ENCODE results near the gene PTPRE.

PTPRE gene

GRCh38 chr10:127982601-127983000 lies 75.7 kb downstream of the PTPRE start:
- Histone ChIP-seq H3K9ac (ENCODE audit: low read length) (no peak overlapping the region), H3K4me3 (ENCODE audit: low read length) (no peak overlapping the region), H3K4me2 (ENCODE audit: low read length) (no peak overlapping the region), H3K9me3 (ENCODE audit: insufficient read depth, low read length) (no peaks in the 10 kb centered on the region), H2AFZ (ENCODE audit: low read depth, low read length) (no peak overlapping the region), H3K27ac (ENCODE audit: low read length) (no peak overlapping the region), H3K79me2 (ENCODE audit: low read length) (no peaks in the 10 kb centered on the region), H3K4me1 (ENCODE audit: low read length) (peaks cover 9% of the 10 kb centered on the region; the same call in 1 of the 2 replicates), H3K27me3 (ENCODE audit: low read depth, low read length) (no peaks in the 10 kb centered on the region), H4K20me1 (ENCODE audit: insufficient read depth, low read length) (no peaks in the 10 kb centered on the region), H3K36me3 (replicated peaks; ENCODE audit: low read depth, low read length) (no peaks in the 10 kb centered on the region)
- TF ChIP-seq, protein P1, sequence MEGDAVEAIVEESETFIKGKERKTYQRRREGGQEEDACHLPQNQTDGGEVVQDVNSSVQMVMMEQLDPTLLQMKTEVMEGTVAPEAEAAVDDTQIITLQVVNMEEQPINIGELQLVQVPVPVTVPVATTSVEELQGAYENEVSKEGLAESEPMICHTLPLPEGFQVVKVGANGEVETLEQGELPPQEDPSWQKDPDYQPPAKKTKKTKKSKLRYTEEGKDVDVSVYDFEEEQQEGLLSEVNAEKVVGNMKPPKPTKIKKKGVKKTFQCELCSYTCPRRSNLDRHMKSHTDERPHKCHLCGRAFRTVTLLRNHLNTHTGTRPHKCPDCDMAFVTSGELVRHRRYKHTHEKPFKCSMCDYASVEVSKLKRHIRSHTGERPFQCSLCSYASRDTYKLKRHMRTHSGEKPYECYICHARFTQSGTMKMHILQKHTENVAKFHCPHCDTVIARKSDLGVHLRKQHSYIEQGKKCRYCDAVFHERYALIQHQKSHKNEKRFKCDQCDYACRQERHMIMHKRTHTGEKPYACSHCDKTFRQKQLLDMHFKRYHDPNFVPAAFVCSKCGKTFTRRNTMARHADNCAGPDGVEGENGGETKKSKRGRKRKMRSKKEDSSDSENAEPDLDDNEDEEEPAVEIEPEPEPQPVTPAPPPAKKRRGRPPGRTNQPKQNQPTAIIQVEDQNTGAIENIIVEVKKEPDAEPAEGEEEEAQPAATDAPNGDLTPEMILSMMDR (IDR thresholded peaks at IDR 0.05; ENCODE audit: low read depth, low read length) = no peak
- TF ChIP-seq EZH2phosphoT487 (IDR thresholded peaks at IDR 0.05; ENCODE audit: low read depth) = no peak

- H3K4me2 ChIP-seq (ENCODE audit: low read length) = no peak overlapping the region
- no peaks in the 10 kb centered on the region for H3K36me3 ChIP-seq (replicated peaks; ENCODE audit: low read depth, low read length)
- no peak overlapping the region for H3K4me3 ChIP-seq (ENCODE audit: low read length)
- no peaks in the 10 kb centered on the region for H3K9me3 ChIP-seq (ENCODE audit: insufficient read depth, low read length)
- no peaks in the 10 kb centered on the region for H4K20me1 ChIP-seq (ENCODE audit: insufficient read depth, low read length)
- H2AFZ ChIP-seq (ENCODE audit: low read depth, low read length) = no peak overlapping the region
- no peak overlapping the region for H3K9ac ChIP-seq (ENCODE audit: low read length)
- TF ChIP-seq EZH2phosphoT487 (IDR thresholded peaks at IDR 0.05; ENCODE audit: low read depth) = no peak
- TF ChIP-seq, protein P1 (IDR thresholded peaks at IDR 0.05; ENCODE audit: low read depth, low read length) = no peak
- H3K27me3 ChIP-seq (ENCODE audit: low read depth, low read length) = no peaks in the 10 kb centered on the region
- H3K27ac ChIP-seq (ENCODE audit: low read length) = no peak overlapping the region
- H3K79me2 ChIP-seq (ENCODE audit: low read length) = no peaks in the 10 kb centered on the region
- peaks cover 9% of the 10 kb centered on the region; the same call in 1 of the 2 replicates for H3K4me1 ChIP-seq (ENCODE audit: low read length)
Measured at GRCh38 chr10:127983344-127984100, 76.6 kb downstream of the PTPRE start.

DNA sequence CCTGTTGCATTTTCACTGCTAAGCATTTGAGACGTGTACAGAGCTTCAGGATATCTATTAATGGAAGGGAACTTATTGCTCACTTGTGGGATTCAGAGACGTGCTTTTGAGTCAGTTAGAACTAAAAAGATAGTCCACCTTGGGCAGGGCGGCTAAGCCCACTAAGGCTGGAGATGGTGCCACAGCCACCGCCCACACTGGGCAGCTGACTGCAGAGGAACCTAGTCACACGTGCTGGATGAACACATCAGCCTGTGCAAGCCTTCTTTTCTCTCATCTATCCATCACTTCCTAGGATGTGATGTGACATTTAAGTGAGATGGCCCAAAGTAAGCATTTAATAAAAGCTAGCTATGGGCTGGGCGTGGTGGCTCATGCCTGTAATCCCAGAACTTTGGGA lies 78.0 kb downstream of the PTPRE start:
- Histone ChIP-seq H3K27ac (ENCODE audit: low read length) (no peak overlapping the region), H3K27me3 (ENCODE audit: low read depth, low read length) (no peaks in the 10 kb centered on the region), H3K4me2 (ENCODE audit: low read length) (no peak overlapping the region), H3K9ac (ENCODE audit: low read length) (no peak overlapping the region), H3K9me3 (ENCODE audit: insufficient read depth, low read length) (no peaks in the 10 kb centered on the region), H3K4me3 (ENCODE audit: low read length) (no peak overlapping the region), H4K20me1 (ENCODE audit: insufficient read depth, low read length) (no peaks in the 10 kb centered on the region), H3K4me1 (ENCODE audit: low read length) (peaks cover 9% of the 10 kb centered on the region; the same call in 1 of the 2 replicates), H2AFZ (ENCODE audit: low read depth, low read length) (no peak overlapping the region), H3K79me2 (ENCODE audit: low read length) (no peaks in the 10 kb centered on the region), H3K36me3 (replicated peaks; ENCODE audit: low read depth, low read length) (no peaks in the 10 kb centered on the region)
- TF ChIP-seq, protein P1 (IDR thresholded peaks at IDR 0.05; ENCODE audit: low read depth, low read length) = no peak
- no peak for TF ChIP-seq EZH2phosphoT487 (IDR thresholded peaks at IDR 0.05; ENCODE audit: low read depth)

DNA sequence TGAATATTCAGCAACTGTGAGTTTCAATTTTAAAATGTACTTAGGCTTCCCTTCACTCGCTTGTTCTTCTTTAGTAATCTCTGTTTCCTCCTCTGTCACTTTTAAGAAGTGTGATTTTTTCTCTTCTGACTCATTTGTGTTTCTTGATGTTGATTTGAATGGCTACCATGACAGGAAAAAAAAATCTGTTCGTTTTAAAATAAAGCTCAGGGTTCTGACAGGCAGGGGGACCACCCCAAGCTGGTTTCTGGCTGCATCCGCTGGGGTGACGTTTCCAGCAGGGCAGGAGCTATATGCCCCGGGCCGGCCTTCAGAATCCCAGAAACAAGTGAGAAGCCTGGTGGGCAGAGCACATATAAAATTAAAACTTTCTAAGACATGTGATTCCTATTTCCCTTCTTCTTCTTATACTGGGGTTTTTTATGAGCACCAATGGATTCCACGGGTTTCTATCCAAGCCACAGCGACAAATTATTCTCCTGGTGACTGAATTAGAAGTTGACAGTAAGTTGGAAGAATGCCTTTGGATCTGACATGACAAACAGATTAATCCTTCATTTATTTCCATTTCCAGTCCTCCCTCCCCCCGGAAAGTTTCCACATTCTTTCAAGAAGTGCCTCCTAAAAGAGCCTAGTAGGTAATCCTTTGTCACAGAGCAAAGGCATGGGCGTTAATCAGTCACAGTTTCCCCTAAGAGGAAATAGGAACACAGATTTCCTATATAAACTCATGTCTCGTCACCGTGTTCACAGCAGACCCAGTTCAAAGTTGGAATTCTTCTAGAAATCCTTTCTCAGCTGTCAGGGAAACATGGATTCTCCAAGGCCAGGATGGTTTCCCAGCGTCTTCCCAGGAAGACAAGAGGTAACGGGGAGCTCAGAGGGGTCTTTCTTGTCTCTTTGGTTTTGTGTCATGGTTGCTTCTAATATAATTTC lies 79.9 kb downstream of the PTPRE start:
- Histone ChIP-seq H2AFZ (ENCODE audit: low read depth, low read length) (no peak overlapping the region), H3K27ac (ENCODE audit: low read length) (no peak overlapping the region), H3K36me3 (replicated peaks; ENCODE audit: low read depth, low read length) (no peaks in the 10 kb centered on the region), H3K79me2 (ENCODE audit: low read length) (no peaks in the 10 kb centered on the region), H3K4me2 (ENCODE audit: low read length) (no peak overlapping the region), H3K4me3 (ENCODE audit: low read length) (no peak overlapping the region), H4K20me1 (ENCODE audit: insufficient read depth, low read length) (no peaks in the 10 kb centered on the region), H3K9me3 (ENCODE audit: insufficient read depth, low read length) (no peaks in the 10 kb centered on the region), H3K9ac (ENCODE audit: low read length) (no peak overlapping the region), H3K27me3 (ENCODE audit: low read depth, low read length) (no peaks in the 10 kb centered on the region), H3K4me1 (ENCODE audit: low read length) (peaks cover 9% of the 10 kb centered on the region; the same call in 1 of the 2 replicates)
- TF ChIP-seq, protein P1 (IDR thresholded peaks at IDR 0.05; ENCODE audit: low read depth, low read length) = no peak
- no peak for TF ChIP-seq EZH2phosphoT487 (IDR thresholded peaks at IDR 0.05; ENCODE audit: low read depth)
